H1 (cell line): Measurements from ENCODE around the gene MYO15A. TPM values are rescaled to one million over a fixed set of nuclear protein-coding genes. Genes with fewer than 3 reads are reported as not detected.
A peak's percentile ranks its signal among the peaks of the same experiment; 100 is the strongest.

ENCODE experiments used
- CTCF ChIA-PET: fragments of 300-600 bp; sonication (Branson Sonifier 250); formaldehyde crosslinking; loops from one replicate; lab custom pipeline; 2021; ENCODE audit not compliant: partially characterized antibody; lab: Charles Lee
- POLR2A ChIA-PET: fragments of 300-600 bp; sonication (Branson Sonifier 250); formaldehyde crosslinking; loops from one replicate; lab custom pipeline; 2021; ENCODE audit warnings: inconsistent platforms; ENCODE audit not compliant: partially characterized antibody; lab: Charles Lee
- DNase-seq, 2 experiments: peaks; one replicate each; pipeline versions ENCODE4 v3.0.0 to v3.0.0-alpha.2; 2010 to 2022; ENCODE audit warnings: low spot score in 2 of 2, low read depth in 1 of 2, mixed read lengths in 1 of 2
- FAIRE-seq: peaks from 2 replicates; lab custom pipeline; 2011; peaks lifted over from hg19 to GRCh38; lab: Jason Lieb, UNC
- H2AFZ ChIP-seq: 2 replicates; pipeline ENCODE4 v1.8.1; 2012; ENCODE audit warnings: low read length, inconsistent platforms
- H2AK5ac ChIP-seq: 2 replicates; pipeline ENCODE4 v1.6.1; 2013; ENCODE audit warnings: low read depth, low read length
- H2BK120ac ChIP-seq: replicated peaks from 2 replicates; pipeline ENCODE3; 2013; ENCODE audit warnings: low read depth, low read length, inconsistent platforms
- H2BK12ac ChIP-seq: 2 replicates; pipeline ENCODE4 v1.6.1; 2013; ENCODE audit warnings: low read depth, low read length
- H2BK15ac ChIP-seq: 2 replicates; pipeline ENCODE4 v1.6.1; 2013; ENCODE audit warnings: low read length
- H2BK20ac ChIP-seq: 2 replicates; pipeline ENCODE4 v1.6.1; 2013; ENCODE audit warnings: low read length
- H2BK5ac ChIP-seq: 2 replicates; pipeline ENCODE4 v1.6.1; 2013; ENCODE audit warnings: low read depth, low read length
- H3K14ac ChIP-seq: 2 replicates; pipeline ENCODE4 v1.6.1; 2013; ENCODE audit warnings: inconsistent platforms; ENCODE audit not compliant: insufficient read length
- H3K18ac ChIP-seq: 2 replicates; pipeline ENCODE4 v1.6.1; 2013; ENCODE audit warnings: low read length; ENCODE audit errors: extremely low read depth
- H3K23ac ChIP-seq: 2 replicates; pipeline ENCODE4 v1.6.1; 2013; ENCODE audit warnings: inconsistent platforms; ENCODE audit not compliant: insufficient read length
- H3K23me2 ChIP-seq: 2 replicates; pipeline ENCODE4 v1.6.1; 2013; ENCODE audit warnings: low read depth, low read length
- H3K27ac ChIP-seq: 2 replicates; pipeline ENCODE4 v1.6.1; 2011; ENCODE audit warnings: low read depth, low read length, inconsistent platforms
- H3K27me3 ChIP-seq, 4 experiments: replicated peaks in 1 of 4; 1 replicate in 1 of 4; 2 replicates in 3 of 4; pipeline versions ENCODE4 v1.6.1 to v1.8.1; 2011 to 2013; ENCODE audit warnings: low read length in 3 of 4, mild to moderate bottlenecking in 3 of 4, inconsistent platforms in 2 of 4, mixed read lengths in 2 of 4, moderate library complexity in 1 of 4; ENCODE audit not compliant: control insufficient read depth in 3 of 4, insufficient read depth in 3 of 4; ENCODE audit errors: extremely low read depth in 1 of 4
- H3K36me3 ChIP-seq, 4 experiments: 2 replicates each; pipeline versions ENCODE4 v1.6.1 to v1.8.1; 2011 to 2013; ENCODE audit warnings: mild to moderate bottlenecking in 4 of 4, low read length in 3 of 4, moderate library complexity in 2 of 4, control low read depth in 1 of 4, inconsistent platforms in 1 of 4; ENCODE audit not compliant: insufficient read depth in 4 of 4, control insufficient read depth in 2 of 4
- H3K4ac ChIP-seq: replicated peaks from 2 replicates; pipeline ENCODE3; 2013; ENCODE audit warnings: low read length, low read depth, mixed read lengths, inconsistent platforms; ENCODE audit not compliant: insufficient read length
- H3K4me1 ChIP-seq, 4 experiments: replicated peaks in 1 of 4; 1 replicate in 1 of 4; 2 replicates in 3 of 4; pipeline versions ENCODE4 v1.6.1 to v1.8.1; 2011 to 2013; ENCODE audit warnings: low read length in 3 of 4, inconsistent platforms in 2 of 4, mixed read lengths in 1 of 4; ENCODE audit not compliant: insufficient read depth in 4 of 4, control insufficient read depth in 3 of 4
- H3K4me2 ChIP-seq, 2 experiments: 2 replicates each; pipeline versions ENCODE4 v1.6.1 to v1.8.1; 2011 to 2013; ENCODE audit warnings: low read depth in 2 of 2, low read length in 2 of 2, control low read depth in 1 of 2, inconsistent platforms in 1 of 2, mild to moderate bottlenecking in 1 of 2; ENCODE audit not compliant: insufficient read depth in 1 of 2
- H3K4me3 ChIP-seq, 4 experiments: fragments of 200-600, 300-600 bp in 1 of 4; sonication (generic), shearing (Covaris generic), sonication (Bioruptor Twin) in 1 of 4; 2 replicates each; pipeline versions ENCODE4 v1.5.1 to v1.8.1; 2011 to 2016; ENCODE audit warnings: low read length in 4 of 4, low read depth in 3 of 4, control low read depth in 2 of 4, inconsistent platforms in 2 of 4, mild to moderate bottlenecking in 2 of 4, mixed read lengths in 1 of 4, moderate library complexity in 1 of 4; ENCODE audit not compliant: insufficient read depth in 2 of 4; ENCODE audit errors: extremely low read depth in 1 of 4
- H3K56ac ChIP-seq: replicated peaks from 2 replicates; pipeline ENCODE3; 2013; ENCODE audit warnings: low read depth, mild to moderate bottlenecking, mixed read lengths, low read length, inconsistent platforms; ENCODE audit not compliant: insufficient read length
- H3K79me1 ChIP-seq: 2 replicates; pipeline ENCODE4 v1.6.1; 2013; ENCODE audit warnings: low read depth, low read length, control low read depth
- H3K79me2 ChIP-seq, 2 experiments: 2 replicates each; pipeline versions ENCODE4 v1.6.1 to v1.8.1; 2012 to 2013; ENCODE audit warnings: low read length in 2 of 2, mild to moderate bottlenecking in 2 of 2, inconsistent platforms in 1 of 2; ENCODE audit not compliant: insufficient read depth in 2 of 2, control insufficient read depth in 1 of 2
- H3K9ac ChIP-seq, 4 experiments: replicated peaks in 1 of 4; 1 replicate in 1 of 4; 2 replicates in 3 of 4; pipeline versions ENCODE4 v1.6.1 to v1.8.1; 2011 to 2013; ENCODE audit warnings: low read depth in 3 of 4, low read length in 3 of 4, control low read depth in 2 of 4, mild to moderate bottlenecking in 2 of 4, moderate library complexity in 2 of 4, inconsistent platforms in 1 of 4; ENCODE audit errors: extremely low read depth in 1 of 4
- H3K9me3 ChIP-seq, 2 experiments: 2 replicates each; pipeline versions ENCODE4 v1.6.1 to v1.8.1; 2012 to 2013; ENCODE audit warnings: mild to moderate bottlenecking in 2 of 2, moderate library complexity in 2 of 2, control low read depth in 1 of 2, inconsistent platforms in 1 of 2, low read depth in 1 of 2, low read length in 1 of 2, mixed read lengths in 1 of 2; ENCODE audit not compliant: insufficient read depth in 2 of 2
- H4K20me1 ChIP-seq, 2 experiments: replicated peaks in 1 of 2; 2 replicates each; pipeline versions ENCODE3 to v1.8.1; 2011 to 2013; ENCODE audit warnings: inconsistent platforms in 2 of 2, low read length in 2 of 2, mild to moderate bottlenecking in 1 of 2; ENCODE audit not compliant: insufficient read depth in 2 of 2, control insufficient read depth in 1 of 2
- H4K5ac ChIP-seq: 2 replicates; pipeline ENCODE4 v1.6.1; 2013; ENCODE audit warnings: low read length, low read depth, mixed read lengths, inconsistent platforms; ENCODE audit not compliant: insufficient read length
- H4K8ac ChIP-seq: 2 replicates; pipeline ENCODE4 v1.8.0; 2013; ENCODE audit warnings: mild to moderate bottlenecking, moderate library complexity, low read length, inconsistent platforms; ENCODE audit not compliant: insufficient read depth; ENCODE audit errors: extremely low read depth
- H4K91ac ChIP-seq: replicated peaks from 2 replicates; pipeline ENCODE3; 2013; ENCODE audit warnings: low read length, mixed read lengths, inconsistent platforms; ENCODE audit not compliant: insufficient read length
- CBX5 ChIP-seq: fragments of 300-800, 300-1000 bp; sonication (generic); IDR thresholded peaks from 2 replicates; pipeline ENCODE4 v1.7.1; 2016; ENCODE audit warnings: antibody characterized with exemption, low read length, low read depth
- CHD2 ChIP-seq: IDR thresholded peaks from 2 replicates; pipeline ENCODE4 v1.6.1; 2012; ENCODE audit warnings: low read length, improper control_type of control experiment
- KDM5A ChIP-seq: fragments of 200-600 bp; IDR thresholded peaks from 2 replicates; pipeline ENCODE4 v1.7.1; 2012; ENCODE audit warnings: mild to moderate bottlenecking, low read length, inconsistent platforms, mixed read lengths
- SIX5 ChIP-seq: IDR thresholded peaks from 2 replicates; pipeline ENCODE4 v1.6.1; 2011; ENCODE audit warnings: mild to moderate bottlenecking, low read depth, low read length
- SP4 ChIP-seq: IDR thresholded peaks from 2 replicates; pipeline ENCODE4 v1.6.1; 2012; ENCODE audit warnings: low read length, inconsistent platforms
- WGBS, 2 experiments: shearing (Covaris generic) in 1 of 2; methylation state at CpG; one replicate each; pipeline versions ENCODE4 v1.1.6 to v1.1.7; 2013 to 2015; ENCODE audit warnings: low lambda C conversion rate in 2 of 2, mixed read lengths in 2 of 2, inconsistent platforms in 1 of 2, low coverage in 1 of 2, missing lambda C conversion rate in 1 of 2; ENCODE audit not compliant: insufficient replicate concordance in 2 of 2, insufficient coverage in 1 of 2, insufficient read length in 1 of 2; ENCODE audit errors: extremely low coverage in 1 of 2, missing lambda C conversion rate in 1 of 2; 5-methylcytosine and 5-hydroxymethylcytosine counted together
- polyA plus RNA-seq, 7 experiments: library from polyadenylated mRNA; depleted of rRNA in 3 of 7; stranded (reverse) in 5 of 7; unstranded in 2 of 7; fragments of >200 nt in 5 of 7; fragments of 200-250 nt in 2 of 7; gene quantifications; 1 replicate in 5 of 7; 2 replicates in 1 of 7; 4 replicates in 1 of 7; pipeline versions ENCODE4 v1.2.1 to v1.2.3, GENCODE V29; 2011 to 2013; ENCODE audit warnings: missing spikeins in 2 of 7, mixed read lengths in 2 of 7
- total RNA-seq: library from RNA; stranded (reverse); fragmentation: NEBNext Ultra II Directional; extraction: Animal tissue kit (Norgen Biotek cat#: 25700); gene quantifications from 2 replicates; pipeline ENCODE4 v1.2.1, GENCODE V29; 2021
- TF ChIP-seq, protein P1 (sequence below): IDR thresholded peaks from 2 replicates; pipeline ENCODE4 v1.6.1; 2011; ENCODE audit warnings: low read depth, mild to moderate bottlenecking, low read length; ENCODE audit not compliant: insufficient read depth

The MYO15A gene
- total and polyA plus RNA-seq, 2 of the 8 experiments (the other 6 are each of a cell fraction or from before 2014, with no cell fraction given), result 1.6 to 4.2 TPM

DNA sequence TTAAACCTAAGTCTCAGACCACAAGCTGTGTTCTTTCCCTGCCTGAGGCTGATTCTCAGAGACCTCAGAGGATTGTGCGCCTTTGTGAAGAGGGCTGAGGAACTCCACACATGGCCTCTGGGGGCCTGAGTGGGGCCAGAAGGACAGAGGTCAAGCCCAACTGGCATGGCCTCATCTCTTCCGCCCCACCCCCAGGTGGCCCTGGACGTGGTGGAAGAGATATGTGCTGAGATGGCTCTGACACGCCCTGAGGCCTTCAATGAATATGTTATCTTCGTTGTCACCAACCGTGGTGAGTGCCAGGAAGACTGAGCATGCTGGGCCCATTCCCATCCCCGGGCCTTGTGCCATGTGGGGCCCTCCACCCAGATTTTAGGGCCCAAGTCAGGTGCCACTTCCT is 55.0 kb downstream of the MYO15A start:
- Histone ChIP-seq H3K56ac (no peak overlapping the region), H2BK120ac (no peak overlapping the region), H3K79me2 (no peaks in the 10 kb centered on the region), H4K20me1 (no peaks in the 10 kb centered on the region), H3K14ac (no peak overlapping the region), H2BK20ac (no peak overlapping the region), H2BK12ac (no peak overlapping the region), H3K27ac (no peak overlapping the region; the same call in 1 of the 2 replicates), H2BK5ac (no peak overlapping the region), H3K27me3 (no peaks in the 10 kb centered on the region; a peak in 1 of 7 replicates), H3K23me2 (no peaks in the 10 kb centered on the region; the same call in 1 of the 2 replicates), H4K5ac (no peak overlapping the region), H2BK15ac (no peak overlapping the region), H4K8ac (no peak overlapping the region), H3K4me1 (no peaks in the 10 kb centered on the region; a peak in 2 of 7 replicates), H3K4me2 (no peak overlapping the region), H3K9me3 (no peaks in the 10 kb centered on the region), H4K91ac (no peak overlapping the region), H3K9ac (no peak overlapping the region), H3K36me3 (no peaks in the 10 kb centered on the region), H3K4ac (no peak overlapping the region), H3K4me3 (no peak overlapping the region), H2AFZ (no peak overlapping the region), H3K79me1 (no peaks in the 10 kb centered on the region), H3K18ac (no peak overlapping the region), H3K23ac (no peak overlapping the region), H2AK5ac (0 out of 2 replicates have a peak overlapping the region, but pooled peaks have one; percentile 8)
- POLR2A ChIA-PET, result interaction anchor here (2.0 kb wide), 1 partner anchor 9 kb away, joined by 6 read pairs; no protein-coding TSS in a partner anchor
- WGBS, 2 experiments, result 84% methylated on average over 7 of the region's 7 CpGs; no CpG with 5 or more reads in 1 of the 2 experiments
- FAIRE-seq (no peak), DNase-seq (no peak)
- CTCF ChIA-PET, result interaction anchor here (3.9 kb wide), 1 partner anchor 21 kb away, joined by 26 read pairs; no protein-coding TSS in a partner anchor
- TF ChIP-seq CBX5 (no peak), KDM5A (no peak), SP4 (no peak), SIX5 (no peak), CHD2 (no peak)
- TF ChIP-seq, protein P1, sequence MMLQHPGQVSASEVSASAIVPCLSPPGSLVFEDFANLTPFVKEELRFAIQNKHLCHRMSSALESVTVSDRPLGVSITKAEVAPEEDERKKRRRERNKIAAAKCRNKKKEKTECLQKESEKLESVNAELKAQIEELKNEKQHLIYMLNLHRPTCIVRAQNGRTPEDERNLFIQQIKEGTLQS, result no peak
